Measurements from ENCODE around the gene CDCA4.

DNA sequence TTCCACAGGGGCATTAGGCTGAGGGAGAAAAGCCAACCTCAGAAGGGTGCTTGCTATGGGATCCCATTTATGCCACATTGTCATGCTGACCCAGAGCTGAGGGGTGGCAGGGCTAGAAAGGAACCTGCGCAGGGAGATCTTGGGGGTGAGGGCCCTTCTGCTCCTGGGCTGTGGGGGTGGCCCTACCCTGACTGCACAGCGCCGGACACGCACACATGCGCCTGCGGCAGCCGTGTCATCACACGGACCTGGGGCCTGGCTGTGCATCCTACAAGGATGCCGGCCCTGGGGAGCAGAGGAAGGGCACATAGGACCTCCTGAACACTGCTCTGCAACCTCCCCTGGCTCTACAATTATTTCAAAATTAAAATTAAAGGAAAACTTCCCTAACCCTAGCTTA lies 6.9 kb downstream of the CDCA4 start:
- TF ChIP-seq, protein P1, sequence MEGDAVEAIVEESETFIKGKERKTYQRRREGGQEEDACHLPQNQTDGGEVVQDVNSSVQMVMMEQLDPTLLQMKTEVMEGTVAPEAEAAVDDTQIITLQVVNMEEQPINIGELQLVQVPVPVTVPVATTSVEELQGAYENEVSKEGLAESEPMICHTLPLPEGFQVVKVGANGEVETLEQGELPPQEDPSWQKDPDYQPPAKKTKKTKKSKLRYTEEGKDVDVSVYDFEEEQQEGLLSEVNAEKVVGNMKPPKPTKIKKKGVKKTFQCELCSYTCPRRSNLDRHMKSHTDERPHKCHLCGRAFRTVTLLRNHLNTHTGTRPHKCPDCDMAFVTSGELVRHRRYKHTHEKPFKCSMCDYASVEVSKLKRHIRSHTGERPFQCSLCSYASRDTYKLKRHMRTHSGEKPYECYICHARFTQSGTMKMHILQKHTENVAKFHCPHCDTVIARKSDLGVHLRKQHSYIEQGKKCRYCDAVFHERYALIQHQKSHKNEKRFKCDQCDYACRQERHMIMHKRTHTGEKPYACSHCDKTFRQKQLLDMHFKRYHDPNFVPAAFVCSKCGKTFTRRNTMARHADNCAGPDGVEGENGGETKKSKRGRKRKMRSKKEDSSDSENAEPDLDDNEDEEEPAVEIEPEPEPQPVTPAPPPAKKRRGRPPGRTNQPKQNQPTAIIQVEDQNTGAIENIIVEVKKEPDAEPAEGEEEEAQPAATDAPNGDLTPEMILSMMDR (IDR thresholded peaks at IDR 0.05; ENCODE audit: low read depth, low read length, poor library complexity, severe bottlenecking) = no peak
- TF ChIP-seq EZH2phosphoT487 (IDR thresholded peaks at IDR 0.05; ENCODE audit: borderline replicate concordance, low read length) = no peak
